Stimulated activated CD8-positive, alpha-beta memory T cell treated with anti-CD3 and anti-CD28 coated beads, Interleukin-7, amount 100 ng/mL, for 24 hours (primary cell): ENCODE data around the gene GALNT1.

Experiments
- DNase-seq: peaks from one replicate; pipeline ENCODE4 v3.0.0-alpha.2; 2020; ENCODE audit warnings: low read depth

Gene GALNT1

GRCh38 chr18:35721431-35722081 is 140.0 kb downstream of the GALNT1 start:
- no peak for DNase-seq

- no peak for DNase-seq
Observed at GRCh38 chr18:35728676-35729075, 147.1 kb downstream of the GALNT1 start.

- no peak for DNase-seq
Observed at GRCh38 chr18:35729991-35730668, 148.6 kb downstream of the GALNT1 start.

GRCh38 chr18:35730691-35731370 is 149.3 kb downstream of the GALNT1 start:
- DNase-seq: no peak

GRCh38 chr18:35731701-35732100 is 150.2 kb downstream of the GALNT1 start:
- DNase-seq: no peak

- no peak for DNase-seq
Observed at GRCh38 chr18:35732162-35732561, 150.6 kb downstream of the GALNT1 start.

- DNase-seq: no peak
Observed at GRCh38 chr18:35732636-35733035, 151.1 kb downstream of the GALNT1 start.

- DNase-seq: no peak
Observed at GRCh38 chr18:35733408-35733807, 151.9 kb downstream of the GALNT1 start.

- no peak for DNase-seq
Observed at GRCh38 chr18:35736696-35737095, 155.2 kb downstream of the GALNT1 start.

- DNase-seq: no peak
Observed at GRCh38 chr18:35739778-35740177, 158.2 kb downstream of the GALNT1 start.

- no peak for DNase-seq
Observed at GRCh38 chr18:35740656-35741055, 159.1 kb downstream of the GALNT1 start.

GRCh38 chr18:35743916-35744315 is 162.4 kb downstream of the GALNT1 start:
- no peak for DNase-seq

- DNase-seq: no peak
Observed at GRCh38 chr18:35745814-35746213, 164.3 kb downstream of the GALNT1 start.

- no peak for DNase-seq
Observed at GRCh38 chr18:35746826-35747339, 165.3 kb downstream of the GALNT1 start.

- DNase-seq: no peak
Observed at GRCh38 chr18:35747894-35748472, 166.4 kb downstream of the GALNT1 start.

- DNase-seq: no peak
Observed at GRCh38 chr18:35749701-35750100, 168.2 kb downstream of the GALNT1 start.

GRCh38 chr18:35750929-35751328 is 169.4 kb downstream of the GALNT1 start:
- DNase-seq: no peak

- DNase-seq: no peak
Observed at GRCh38 chr18:35753306-35753910, 171.9 kb downstream of the GALNT1 start.

- DNase-seq: no peak
Observed at GRCh38 chr18:35754464-35754863, 172.9 kb downstream of the GALNT1 start.

GRCh38 chr18:35755369-35755768 is 173.8 kb downstream of the GALNT1 start:
- no peak for DNase-seq

GRCh38 chr18:35756506-35757117 is 175.1 kb downstream of the GALNT1 start:
- DNase-seq: no peak
